CD4-positive, alpha-beta T cell treated with Interferon gamma for 1 hour (primary cell): Measurements from ENCODE around the gene RASAL3.

ENCODE experiments used
- DNase-seq: peaks from one replicate; pipeline ENCODE4 v3.0.0-alpha.2; 2020

RASAL3 gene

DNA sequence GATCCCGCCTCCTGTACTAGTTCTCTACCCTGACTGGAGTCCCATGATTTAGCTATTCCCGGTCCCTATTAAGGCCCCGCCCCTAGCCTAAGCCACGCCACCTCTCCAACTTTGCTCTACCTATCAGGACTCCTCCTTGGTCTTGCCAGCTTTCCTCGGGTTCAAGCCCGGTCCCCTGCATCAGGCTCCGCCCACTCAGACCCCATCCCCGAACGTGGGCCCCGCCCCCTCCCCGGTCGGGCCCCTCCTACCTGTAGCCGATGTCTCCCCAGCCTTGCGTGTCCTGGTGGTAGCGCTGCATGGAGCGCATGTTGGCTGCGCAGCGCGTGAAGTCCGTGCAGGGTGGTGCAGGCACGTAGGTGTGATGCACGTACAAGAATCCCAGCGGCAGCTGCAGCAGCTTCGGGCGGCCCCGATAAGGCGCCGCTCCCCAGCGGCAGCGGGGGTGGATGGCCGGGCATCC, 7.3 kb upstream of the RASAL3 start:
- DNase-seq, result no peak

DNA sequence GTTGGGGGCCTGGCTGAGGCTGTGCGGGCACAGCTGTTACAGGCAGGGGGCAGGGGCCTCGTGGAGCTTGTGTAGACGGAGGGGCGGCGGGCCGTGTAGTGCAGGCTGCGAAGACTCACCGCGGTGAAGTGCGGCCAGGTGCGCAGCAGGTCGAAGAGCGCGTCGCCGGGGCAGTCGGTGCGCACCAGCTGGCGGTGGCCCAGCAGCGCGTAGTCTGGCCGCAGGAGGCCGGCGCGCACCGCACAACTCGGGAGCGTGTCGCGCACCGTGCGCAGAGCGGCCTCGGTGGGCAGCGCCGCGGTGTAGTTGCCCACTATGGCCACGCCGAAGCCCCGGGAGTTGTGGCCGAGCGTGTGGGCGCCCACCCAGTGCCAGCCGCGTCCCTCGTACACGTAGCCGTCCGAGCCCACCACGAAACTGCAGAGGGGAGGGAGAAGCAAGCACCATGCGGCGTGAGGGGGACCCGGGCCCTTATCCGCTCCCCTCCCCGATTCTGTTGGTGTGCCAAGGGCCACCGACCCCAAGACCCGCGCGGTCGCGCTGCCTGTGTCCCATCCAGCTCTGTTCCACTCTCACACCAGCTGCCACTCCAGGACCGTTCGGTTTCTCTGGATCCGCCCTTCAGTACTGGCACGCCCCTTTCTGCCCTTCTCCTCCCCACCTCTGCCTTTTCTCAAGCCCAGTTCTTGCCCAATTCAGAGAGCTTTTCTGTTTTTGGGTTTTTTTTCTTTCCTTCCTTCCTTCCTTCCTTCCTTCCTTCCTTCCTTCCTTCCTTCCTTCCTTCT, 5.4 kb upstream of the RASAL3 start:
- peak; percentile 38 for DNase-seq

DNA sequence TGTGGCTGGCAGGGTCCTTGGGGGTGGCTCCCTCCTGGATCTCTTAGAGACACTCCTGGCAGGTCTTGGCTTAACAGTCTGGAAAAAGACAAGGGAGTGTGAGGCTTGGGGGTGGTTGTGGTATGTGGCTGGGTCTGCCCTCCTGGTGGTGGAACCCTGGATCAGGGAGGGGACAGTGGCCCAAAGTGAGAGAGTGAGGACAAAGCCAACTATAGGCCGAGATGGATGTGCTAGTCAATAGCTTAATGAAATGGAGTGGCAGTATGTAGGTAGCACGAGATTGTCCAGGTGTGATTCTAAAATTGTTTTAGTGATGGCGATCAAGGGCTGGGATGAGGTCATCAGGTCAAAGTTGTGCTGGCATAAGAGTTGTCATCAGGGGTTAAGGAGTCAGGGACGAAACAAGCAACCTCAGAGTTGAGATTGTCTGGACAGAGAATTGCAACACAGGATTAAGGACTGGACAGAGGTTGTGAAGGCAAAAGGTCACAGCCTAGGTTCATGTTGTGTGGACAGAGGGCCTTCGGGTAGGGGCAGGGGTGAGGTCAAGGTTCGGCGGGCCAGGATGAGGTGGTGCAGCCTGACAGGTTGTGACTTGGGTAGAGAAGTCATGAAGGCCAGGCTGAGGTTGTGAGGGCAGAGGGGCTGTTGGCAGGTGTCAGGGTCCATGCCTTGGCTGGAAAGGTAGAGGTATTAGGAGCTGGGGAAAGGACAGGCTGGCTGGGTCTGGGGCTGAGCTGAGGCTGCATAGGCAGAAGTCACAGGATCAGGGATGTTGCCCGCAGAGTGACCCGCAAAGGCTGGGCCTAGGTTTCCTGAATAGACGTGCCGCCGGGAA, 4.5 kb upstream of the RASAL3 start:
- no peak for DNase-seq

DNA sequence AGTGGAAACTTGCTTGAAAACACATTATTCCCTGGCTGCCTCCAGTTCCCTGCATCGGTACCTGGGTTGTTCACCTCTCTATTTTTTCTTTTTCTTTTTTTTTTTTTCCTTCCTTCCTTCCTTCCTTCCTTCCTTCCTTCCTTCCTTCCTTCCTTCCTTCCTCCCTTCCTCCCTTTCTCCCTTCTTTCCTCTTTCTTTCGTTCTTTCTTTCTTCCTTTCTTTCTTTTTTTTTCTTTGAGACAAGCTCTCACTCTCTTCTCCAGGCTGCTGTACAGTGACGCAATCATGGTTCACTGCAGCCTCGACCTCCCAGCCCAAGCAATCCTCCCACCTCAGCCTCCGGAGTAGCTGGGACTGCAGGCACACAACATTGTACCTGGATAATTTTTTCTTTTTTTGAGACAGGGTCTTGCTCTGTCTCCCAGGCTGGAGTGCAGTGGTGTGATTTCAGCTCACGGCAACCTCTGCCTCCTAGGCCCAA, 3.4 kb upstream of the RASAL3 start:
- no peak for DNase-seq

DNA sequence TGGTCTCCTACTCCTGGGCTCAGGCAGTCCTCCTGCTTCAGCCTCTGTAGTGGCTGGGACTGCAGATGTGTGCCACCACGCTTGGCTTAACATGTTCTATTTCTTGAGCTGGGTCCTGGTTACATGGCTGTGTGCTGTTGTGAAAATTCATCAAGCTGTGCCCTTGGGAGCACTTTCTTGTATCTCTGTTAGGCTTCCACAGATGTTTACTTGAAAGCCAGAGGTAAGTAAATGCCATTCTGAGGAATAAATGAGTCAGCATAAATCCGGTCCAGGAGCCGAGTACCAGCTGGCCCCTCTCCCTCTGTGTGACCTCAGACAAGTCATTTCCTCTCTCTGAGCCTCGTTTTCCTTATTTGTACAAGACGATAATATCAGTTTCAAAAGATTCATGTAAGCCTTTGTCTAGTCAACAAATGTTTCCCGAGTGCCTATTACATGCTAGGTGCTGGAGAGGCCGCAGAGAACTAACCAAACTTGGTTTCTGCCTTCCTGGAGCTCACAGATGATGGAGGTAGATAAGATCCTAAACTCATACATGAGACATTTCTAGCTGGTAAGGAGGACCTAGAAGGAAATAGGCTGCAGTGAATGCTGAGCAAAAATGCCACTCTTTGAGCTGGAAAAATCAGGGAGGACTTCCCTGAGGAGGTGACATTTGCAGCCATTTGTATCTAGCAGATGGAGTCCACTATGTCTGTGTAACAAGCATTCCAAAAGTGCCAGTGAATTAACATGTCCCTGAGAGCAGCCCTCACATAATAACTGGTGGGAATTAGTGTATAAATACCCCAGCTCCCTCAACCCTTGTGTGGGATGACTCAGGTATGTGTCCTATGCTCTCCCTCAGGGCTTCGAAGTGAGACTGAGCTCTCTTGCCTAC, 2.7 kb upstream of the RASAL3 start:
- DNase-seq, result peak; percentile 45

DNA sequence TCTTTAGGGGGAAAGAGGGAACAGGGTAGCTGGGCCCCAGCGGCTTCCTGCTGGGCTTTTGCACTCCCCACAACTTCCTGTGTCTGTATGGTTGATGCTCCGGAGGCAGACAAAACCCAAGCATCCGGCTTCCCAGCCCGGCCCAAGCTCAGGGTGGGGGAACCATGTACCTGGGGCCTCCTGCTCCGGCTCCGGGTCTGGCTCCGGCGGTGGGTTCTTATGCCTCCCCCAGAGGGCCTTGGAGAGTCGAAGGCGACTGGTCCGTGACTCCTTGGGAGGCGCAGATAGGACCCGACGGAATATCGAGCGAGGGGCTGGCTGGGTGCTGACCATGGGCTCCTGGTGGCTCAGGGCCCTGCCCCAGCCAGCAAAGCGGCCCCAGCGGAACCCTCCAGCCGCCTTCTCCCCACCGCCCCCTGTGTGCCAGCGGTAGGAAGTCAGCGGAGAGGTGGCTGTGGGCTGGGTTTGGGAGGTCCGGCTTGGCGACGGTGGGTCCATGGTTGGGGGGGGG, 428 bp downstream of the RASAL3 start:
- peak; percentile 73 for DNase-seq

DNA sequence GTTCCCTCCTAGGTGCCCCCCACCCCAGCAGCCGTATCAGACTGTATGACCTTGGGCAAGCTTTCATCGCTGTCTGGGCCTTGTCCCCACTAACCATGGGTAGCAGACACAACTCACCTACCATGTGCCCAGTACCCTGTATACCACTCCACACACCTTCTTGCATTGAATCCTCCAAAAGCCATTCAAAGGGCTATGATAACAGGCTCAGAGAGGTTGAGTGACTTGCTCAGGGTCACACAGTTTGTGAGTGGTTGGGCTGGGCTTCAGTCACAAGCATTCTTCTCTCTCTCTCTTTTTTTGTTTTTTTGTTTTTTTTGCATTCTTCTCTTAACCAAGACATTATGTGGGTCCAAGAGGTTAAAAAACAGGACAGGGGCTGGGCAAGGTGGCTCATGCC, 2.6 kb downstream of the RASAL3 start:
- no peak for DNase-seq

DNA sequence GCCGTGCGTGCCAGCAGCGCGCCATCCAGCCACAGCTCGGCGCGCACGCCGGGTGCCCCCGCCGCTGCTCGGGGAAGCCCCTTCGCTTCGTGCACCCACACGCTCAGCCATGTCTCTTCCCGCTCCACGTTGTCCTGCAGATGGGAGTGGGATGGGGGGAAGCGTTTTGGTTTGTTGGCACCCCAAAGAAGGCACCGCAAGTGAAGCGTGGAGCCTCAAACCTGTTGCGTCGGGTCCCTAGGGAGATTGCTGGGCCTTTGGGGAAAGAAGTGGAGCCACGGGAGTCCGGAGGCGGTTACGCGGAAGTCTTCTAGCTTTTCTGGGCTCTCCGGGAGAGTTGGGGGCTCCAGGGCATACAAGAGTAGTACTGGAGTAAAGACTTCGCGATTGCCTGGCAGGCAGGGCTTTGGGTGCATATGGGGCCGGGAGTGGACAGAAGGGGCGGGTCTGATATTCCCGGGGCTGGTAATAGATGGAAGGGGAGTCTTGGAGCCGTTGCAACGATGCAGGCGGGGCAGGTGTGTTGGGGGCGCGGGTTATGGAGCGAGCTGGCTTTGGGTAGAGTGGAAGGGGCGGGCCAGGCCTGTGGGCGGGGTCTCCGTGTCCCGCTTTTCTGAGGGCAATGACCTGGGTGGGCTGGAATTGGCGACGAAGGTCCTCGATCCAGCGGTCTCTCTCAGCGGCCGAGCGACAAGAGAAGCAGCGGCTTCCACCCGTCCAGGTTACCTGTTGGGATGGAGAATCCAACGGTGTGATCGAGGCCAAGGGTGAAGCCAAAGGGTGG, 6.5 kb downstream of the RASAL3 start:
- DNase-seq, result no peak

DNA sequence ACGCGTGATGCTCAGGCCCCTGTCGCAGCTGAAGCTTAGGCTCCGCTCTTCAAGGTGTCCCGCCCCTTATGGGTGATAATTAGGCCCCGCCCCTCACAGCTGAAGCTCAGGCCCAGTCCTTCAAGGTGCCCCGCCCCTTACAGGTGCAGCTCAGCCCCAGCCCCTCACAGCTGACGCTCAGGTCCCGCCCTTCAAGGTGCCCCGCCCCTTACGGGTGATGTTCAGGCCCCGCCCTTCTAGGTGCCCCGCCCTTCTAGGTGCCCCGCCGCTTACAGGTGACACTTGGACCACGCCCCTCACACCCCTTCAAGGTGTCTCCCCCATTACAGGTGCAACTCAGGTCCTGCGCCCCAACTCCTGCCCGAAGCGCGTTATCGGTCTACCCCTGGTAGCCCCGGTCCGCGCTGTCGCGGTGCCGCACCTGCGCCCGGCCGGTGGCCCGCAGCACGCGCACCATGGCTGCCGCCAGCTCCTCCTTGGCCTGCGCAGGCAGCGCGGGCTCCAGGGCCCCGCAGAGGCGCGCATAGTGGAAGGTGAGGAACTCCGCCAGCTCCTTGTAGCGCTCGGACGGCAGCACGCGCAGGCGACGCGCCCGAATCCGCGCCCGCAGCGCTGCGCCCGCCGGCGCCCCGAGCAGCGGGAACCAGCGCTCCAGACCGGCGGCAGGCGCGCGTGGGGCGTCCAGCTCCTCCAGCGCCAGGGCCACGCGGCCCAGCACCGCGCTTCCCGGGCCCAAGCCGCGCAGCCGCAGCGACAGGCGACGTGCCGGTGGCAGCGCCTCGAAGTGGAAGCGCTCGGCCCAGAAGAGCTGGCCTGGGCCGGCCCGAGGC, 7.3 kb downstream of the RASAL3 start:
- no peak for DNase-seq

DNA sequence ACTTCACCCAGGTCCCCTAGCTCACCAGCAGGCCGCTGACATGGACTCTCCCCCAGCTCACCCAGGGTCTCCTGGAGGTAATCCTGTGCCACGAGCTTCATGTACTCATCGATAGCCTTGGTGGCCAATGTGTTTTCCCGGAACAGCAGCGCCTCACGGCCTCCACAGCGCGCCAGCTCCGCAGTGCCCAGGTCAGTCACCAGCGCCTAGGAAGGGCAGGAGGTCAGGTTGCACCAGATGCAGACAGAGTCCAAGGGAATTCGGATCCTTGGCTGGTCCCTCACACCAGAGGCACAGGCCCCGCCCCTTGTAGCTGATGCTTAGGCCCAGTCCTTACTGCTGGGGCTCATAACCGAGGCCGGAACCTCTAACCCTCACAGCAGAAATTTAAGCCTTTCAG, 7.9 kb downstream of the RASAL3 start:
- no peak for DNase-seq

DNA sequence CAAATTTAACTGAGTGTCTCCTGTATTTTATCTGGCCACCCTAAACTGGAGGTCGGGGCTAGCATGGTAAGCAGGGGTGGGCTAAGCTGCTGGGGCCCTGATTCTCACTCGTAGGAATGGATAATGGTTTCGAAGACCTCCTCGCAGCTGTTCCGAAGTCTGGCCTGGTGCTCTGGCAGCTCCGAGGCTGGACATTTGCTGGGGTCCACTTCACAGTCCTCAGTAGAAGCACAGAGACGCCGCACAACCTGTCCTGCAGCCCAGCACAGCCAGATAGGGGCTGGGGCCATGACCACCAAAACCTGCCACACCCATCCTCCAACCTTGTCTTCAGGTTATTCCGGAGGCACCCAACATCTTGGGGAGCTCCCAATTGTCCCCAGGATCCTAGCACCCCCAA, 8.3 kb downstream of the RASAL3 start:
- DNase-seq, result no peak

DNA sequence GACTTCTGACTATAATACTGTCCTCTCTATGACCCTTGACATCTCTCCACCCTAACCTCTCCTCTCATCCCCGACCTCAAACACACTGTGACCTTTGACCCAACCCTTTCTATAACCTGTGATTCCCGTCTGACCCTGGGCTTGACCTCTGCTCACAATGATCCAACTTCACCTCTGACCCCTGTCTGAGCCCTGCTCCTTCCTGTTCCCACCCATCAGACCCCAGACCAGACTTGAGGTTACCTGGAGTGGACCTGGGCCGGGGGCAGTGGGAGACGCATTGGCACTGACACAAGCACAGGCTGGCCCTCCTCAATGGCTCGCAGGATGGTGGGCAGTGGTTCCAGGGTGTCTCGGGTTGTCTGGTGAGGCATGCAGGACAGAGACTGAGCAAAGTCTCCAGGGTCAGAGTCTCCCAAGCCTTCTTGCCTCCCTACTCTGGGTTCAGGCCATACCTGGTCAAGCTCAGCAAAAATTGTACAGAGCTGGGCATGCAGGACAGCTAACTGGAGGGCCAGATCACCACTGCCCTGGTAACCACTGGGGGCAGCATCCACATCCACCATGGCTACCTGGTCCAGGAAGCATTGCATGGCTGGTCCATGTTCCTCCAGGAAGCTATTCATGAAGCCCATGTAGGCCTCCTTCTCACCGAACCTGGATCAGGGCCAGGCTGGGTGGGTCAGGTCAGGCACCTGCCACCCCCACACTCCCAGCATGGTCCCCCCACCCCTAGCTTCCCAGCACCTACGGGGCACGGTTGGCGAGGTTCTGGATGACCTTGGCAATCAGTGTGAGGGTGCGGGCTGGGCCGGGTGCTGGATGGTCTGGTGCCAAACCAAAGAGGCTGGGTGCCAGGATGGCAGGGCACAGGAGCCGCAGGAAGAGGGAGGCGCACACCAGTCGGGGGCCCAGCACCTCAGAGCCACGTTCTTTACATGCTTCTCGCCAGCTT, 10.2 kb downstream of the RASAL3 start:
- no peak for DNase-seq

DNA sequence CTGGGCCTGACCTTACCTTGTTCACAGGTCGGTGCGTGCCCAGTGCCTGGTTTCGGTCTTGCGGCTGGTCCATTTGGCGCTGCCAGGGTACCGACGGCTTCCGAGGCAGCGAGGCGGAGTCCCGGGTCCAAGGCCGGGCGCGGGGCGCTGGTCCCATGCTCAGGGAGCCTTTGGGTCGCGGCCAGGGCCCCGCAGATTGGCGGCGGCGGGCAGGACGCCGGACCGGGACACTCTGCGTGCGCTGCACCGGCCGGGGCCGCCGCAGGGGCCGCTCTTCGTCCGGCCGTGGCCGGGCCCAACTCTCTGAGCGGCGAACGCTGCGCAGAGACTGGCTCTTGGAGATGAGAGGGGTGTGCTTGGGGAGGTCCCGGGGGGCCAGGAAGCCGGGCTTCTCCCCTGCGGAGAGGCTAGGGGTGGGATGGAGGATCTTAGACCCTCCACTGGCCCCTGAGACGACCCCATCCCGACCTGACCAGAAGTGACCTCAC, 11.2 kb downstream of the RASAL3 start:
- DNase-seq, result no peak

DNA sequence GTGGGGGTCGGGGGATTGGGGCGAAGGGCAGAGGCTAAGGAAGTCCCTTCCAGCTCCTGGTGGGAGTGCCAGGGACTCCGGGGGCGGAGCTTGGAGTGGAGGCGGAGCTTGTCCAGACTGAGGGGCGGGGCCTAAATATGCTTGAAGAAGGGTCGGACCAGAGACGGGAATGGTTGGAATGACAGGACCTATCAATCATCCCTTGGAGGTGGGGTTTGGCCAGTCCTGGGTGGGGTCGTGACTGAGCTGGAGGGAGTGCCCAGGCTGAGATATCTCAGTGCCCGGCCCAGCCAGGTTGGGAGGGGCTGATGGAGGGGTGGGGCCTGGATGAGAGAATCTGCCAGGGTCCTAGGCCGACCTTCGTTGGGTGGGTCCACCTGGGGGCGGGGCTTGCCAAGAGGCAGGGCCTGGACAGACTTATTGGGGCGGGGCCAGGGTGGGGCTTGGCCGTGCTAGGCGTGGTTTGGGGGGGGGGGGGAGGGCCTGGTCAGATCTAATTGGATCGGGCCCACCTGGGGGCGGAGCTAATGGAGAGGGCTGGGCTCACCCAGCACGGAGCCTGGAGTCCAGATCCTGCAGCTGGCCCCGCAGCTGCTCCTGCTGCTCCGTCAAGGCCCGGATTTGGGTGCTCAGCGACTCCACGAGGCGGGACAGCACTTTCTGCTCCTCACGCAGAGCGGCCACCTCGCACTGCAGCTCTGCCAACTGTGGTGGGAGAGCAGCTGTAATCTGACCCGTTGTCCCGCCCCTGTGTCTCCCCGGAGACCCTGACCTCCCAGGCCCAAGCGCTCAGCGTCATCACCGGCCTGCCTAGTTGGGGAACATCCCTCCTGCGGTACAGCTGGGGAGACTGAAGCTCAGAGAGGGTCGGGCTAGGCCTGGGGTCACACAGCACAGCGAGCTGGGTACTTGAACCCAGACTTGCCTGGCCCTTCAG, 12.0 kb downstream of the RASAL3 start:
- DNase-seq, result no peak

DNA sequence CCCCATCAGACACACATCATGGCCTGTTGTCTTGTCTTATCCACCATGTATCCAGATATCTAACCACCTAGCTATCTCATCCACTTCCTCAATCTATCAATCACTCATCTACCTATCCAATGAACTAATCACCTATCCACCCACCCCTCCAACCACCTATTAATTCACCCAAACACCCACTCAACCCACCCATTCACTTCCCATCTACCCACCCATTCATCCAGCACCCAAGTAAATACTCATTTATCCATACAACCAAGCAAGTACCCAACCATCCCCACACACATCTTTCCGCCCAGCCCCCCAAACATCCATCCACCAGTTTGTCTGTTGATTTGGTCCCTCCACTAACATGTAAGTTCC, 13.8 kb downstream of the RASAL3 start:
- DNase-seq, result no peak

DNA sequence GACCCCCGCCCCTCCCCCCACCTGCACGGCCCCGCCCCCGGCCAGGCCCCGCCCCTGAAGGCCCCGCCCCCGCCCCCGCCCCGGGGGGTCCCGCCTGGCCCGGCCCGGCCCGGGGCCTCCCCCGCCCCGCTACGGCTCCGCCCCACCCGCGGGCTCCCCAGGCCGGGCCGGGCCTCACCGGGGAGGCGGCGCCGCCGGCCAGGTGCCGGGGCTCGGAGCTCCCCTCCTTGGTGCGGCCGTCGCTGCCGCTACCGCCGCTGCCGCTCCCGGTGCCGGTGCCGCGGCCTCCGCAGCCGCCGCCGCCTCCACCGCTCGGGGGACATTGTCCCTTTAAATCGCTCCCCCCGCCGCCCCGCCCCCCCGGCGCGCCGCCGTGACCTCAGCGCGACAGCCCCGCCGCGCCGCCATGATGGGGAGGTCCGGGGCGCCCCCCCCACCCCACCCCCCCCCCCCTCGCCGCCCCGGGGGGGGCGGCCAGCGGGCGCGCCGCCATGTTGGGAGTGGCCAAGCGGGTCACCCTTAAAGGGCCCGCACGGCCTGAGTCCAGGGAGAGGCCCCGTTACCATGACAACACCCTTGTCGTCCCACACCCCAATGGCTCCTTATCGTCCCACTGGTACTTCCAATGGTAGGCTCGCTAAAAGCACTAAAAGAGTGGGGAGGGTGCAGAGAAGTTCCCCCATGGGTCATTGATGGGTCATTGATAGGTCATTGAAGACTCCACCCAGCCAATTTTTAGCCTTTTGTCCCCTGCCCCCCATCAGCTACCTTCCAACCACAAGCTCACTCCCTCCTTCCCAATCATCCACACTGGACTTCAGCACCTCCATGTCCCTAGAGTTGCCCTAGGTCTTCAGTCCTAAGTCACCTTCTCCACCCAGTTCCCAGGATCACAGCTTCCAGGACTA, 14.5 kb downstream of the RASAL3 start, which contains the start of gene WIZ:
TSS of gene WIZ (minus strand) at position 337 of the 908 bp plus-strand sequence. CDS start 1,649 bp downstream, outside the sequence.
- peak; percentile 85 for DNase-seq
